Measurements from ENCODE around the gene KRTAP5-10. TPM values are rescaled to one million over a fixed set of nuclear protein-coding genes. Genes with fewer than 3 reads are reported as not detected.
"Not testable (repeated sequence)": the region's sequence is repeated elsewhere in the genome, so short reads cannot be mapped to it uniquely, and the experiment has no call there.

Gene KRTAP5-10
- total and polyA plus RNA-seq, 7 experiments from 2014 or later, result not detected

- ATAC-seq; H3K4me3 ChIP-seq (ENCODE audit: low read length); POLR2A ChIA-PET; H3K36me3 Mint-ChIP-seq; H3K27ac ChIP-seq (ENCODE audit: low read depth, low read length); intact Hi-C loops (cut with micrococcal nuclease); DNase-seq; H3K4me3 Mint-ChIP-seq; H3K36me3 ChIP-seq (ENCODE audit: control insufficient read depth in 2 of 3, insufficient read depth in 3 of 3, low read length in 3 of 3); H3K27ac Mint-ChIP-seq; H3K9me3 ChIP-seq (ENCODE audit: control insufficient read depth in 2 of 3, low read length in 3 of 3); H3K27me3 ChIP-seq (ENCODE audit: control insufficient read depth in 2 of 2, insufficient read depth in 2 of 2, low read length in 2 of 2); CTCF ChIA-PET; H3K4me1 Mint-ChIP-seq; H3K4me1 ChIP-seq (ENCODE audit: control insufficient read depth in 2 of 2, insufficient read depth in 2 of 2, low read length in 2 of 2): not testable (repeated sequence)
- peaks cover 0 to 17% (median 7%) of the 10 kb centered on the region in 5 donors for H3K27me3 Mint-ChIP-seq
- H3K9me3 Mint-ChIP-seq, result peaks cover 0 to 12% (median 7%) of the 10 kb centered on the region in 11 donors
These were observed 27.2 kb upstream of the KRTAP5-10 start, which contains the start of gene KRTAP5-8 for GRCh38 chr11:71537977-71538665. KRTAP5-8 (plus strand) TSS chr11:71538025; CDS start chr11:71538056, 31 bp downstream.

GRCh38 chr11:71538666-71538990 is 26.7 kb upstream of the KRTAP5-10 start:
- ChIA-PET CTCF (no interaction called here), POLR2A (no interaction called here)
- no peak overlapping the region for H3K4me3 ChIP-seq (ENCODE audit: low read length)
- no peaks in the 10 kb centered on the region for H3K9me3 ChIP-seq (ENCODE audit: control insufficient read depth in 2 of 3, low read length in 3 of 3)
- Mint-ChIP-seq H3K36me3 (peaks cover 0 to 8% (median 5%) of the 10 kb centered on the region in 5 donors), H3K4me3 (no peak overlapping the region), H3K4me1 (peaks cover 0 to 5% (median 0%) of the 10 kb centered on the region in 7 donors), H3K27ac (no peak overlapping the region), H3K27me3 (peaks cover 0 to 22% (median 7%) of the 10 kb centered on the region in 5 donors), H3K9me3 (peaks cover 0 to 12% (median 7%) of the 10 kb centered on the region in 11 donors)
- no peak for DNase-seq
- intact Hi-C loops (cut with micrococcal nuclease), result no loop called here
- H3K36me3 ChIP-seq (ENCODE audit: control insufficient read depth in 2 of 3, insufficient read depth in 3 of 3, low read length in 3 of 3), result no peaks in the 10 kb centered on the region
- no peak for ATAC-seq
- H3K27me3 ChIP-seq (ENCODE audit: control insufficient read depth in 2 of 2, insufficient read depth in 2 of 2, low read length in 2 of 2), result no peaks in the 10 kb centered on the region
- no peaks in the 10 kb centered on the region for H3K4me1 ChIP-seq (ENCODE audit: control insufficient read depth in 2 of 2, insufficient read depth in 2 of 2, low read length in 2 of 2)
- H3K27ac ChIP-seq (ENCODE audit: low read depth, low read length), result no peak overlapping the region

GRCh38 chr11:71539017-71539416 is 26.3 kb upstream of the KRTAP5-10 start:
- Mint-ChIP-seq H3K27me3 (peaks cover 0 to 23% (median 7%) of the 10 kb centered on the region in 5 donors), H3K4me1 (peaks cover 0 to 7% (median 0%) of the 10 kb centered on the region in 7 donors), H3K36me3 (peaks cover 0 to 8% (median 5%) of the 10 kb centered on the region in 5 donors), H3K4me3 (no peak overlapping the region), H3K9me3 (peaks cover 0 to 12% (median 7%) of the 10 kb centered on the region in 11 donors), H3K27ac (no peak overlapping the region)
- no peaks in the 10 kb centered on the region for H3K27me3 ChIP-seq (ENCODE audit: control insufficient read depth in 2 of 2, insufficient read depth in 2 of 2, low read length in 2 of 2)
- no peaks in the 10 kb centered on the region for H3K9me3 ChIP-seq (ENCODE audit: control insufficient read depth in 2 of 3, low read length in 3 of 3)
- DNase-seq, result no peak
- H3K4me1 ChIP-seq (ENCODE audit: control insufficient read depth in 2 of 2, insufficient read depth in 2 of 2, low read length in 2 of 2), result no peaks in the 10 kb centered on the region
- no peak for ATAC-seq
- intact Hi-C loops (cut with micrococcal nuclease), result no loop called here
- no peak overlapping the region for H3K4me3 ChIP-seq (ENCODE audit: low read length)
- H3K27ac ChIP-seq (ENCODE audit: low read depth, low read length), result no peak overlapping the region
- CTCF ChIA-PET, result no interaction called here
- no peaks in the 10 kb centered on the region for H3K36me3 ChIP-seq (ENCODE audit: control insufficient read depth in 2 of 3, insufficient read depth in 3 of 3, low read length in 3 of 3)
- POLR2A ChIA-PET, result no interaction called here

GRCh38 chr11:71539971-71540370 is 25.4 kb upstream of the KRTAP5-10 start:
- H3K4me1 ChIP-seq (ENCODE audit: control insufficient read depth in 2 of 2, insufficient read depth in 2 of 2, low read length in 2 of 2); H3K36me3 ChIP-seq (ENCODE audit: control insufficient read depth in 2 of 3, insufficient read depth in 3 of 3, low read length in 3 of 3); intact Hi-C loops (cut with micrococcal nuclease); DNase-seq; H3K27me3 ChIP-seq (ENCODE audit: control insufficient read depth in 2 of 2, insufficient read depth in 2 of 2, low read length in 2 of 2); H3K9me3 ChIP-seq (ENCODE audit: control insufficient read depth in 2 of 3, low read length in 3 of 3); POLR2A ChIA-PET; CTCF ChIA-PET; H3K36me3 Mint-ChIP-seq; H3K4me3 ChIP-seq (ENCODE audit: low read length); ATAC-seq; H3K27ac ChIP-seq (ENCODE audit: low read depth, low read length); H3K27ac Mint-ChIP-seq; H3K4me3 Mint-ChIP-seq: not testable (repeated sequence)
- Mint-ChIP-seq H3K27me3 (peaks cover 0 to 23% (median 7%) of the 10 kb centered on the region in 5 donors), H3K4me1 (peaks cover 0 to 11% (median 2%) of the 10 kb centered on the region in 7 donors), H3K9me3 (peaks cover 0 to 12% (median 7%) of the 10 kb centered on the region in 11 donors)

GRCh38 chr11:71540521-71541304 is 24.6 kb upstream of the KRTAP5-10 start:
- DNase-seq; H3K4me1 ChIP-seq (ENCODE audit: control insufficient read depth in 2 of 2, insufficient read depth in 2 of 2, low read length in 2 of 2); POLR2A ChIA-PET; H3K27me3 ChIP-seq (ENCODE audit: control insufficient read depth in 2 of 2, insufficient read depth in 2 of 2, low read length in 2 of 2); H3K27ac Mint-ChIP-seq; H3K9me3 ChIP-seq (ENCODE audit: control insufficient read depth in 2 of 3, low read length in 3 of 3); H3K36me3 Mint-ChIP-seq; CTCF ChIA-PET; H3K36me3 ChIP-seq (ENCODE audit: control insufficient read depth in 2 of 3, insufficient read depth in 3 of 3, low read length in 3 of 3); H3K4me3 ChIP-seq (ENCODE audit: low read length); ATAC-seq; H3K27ac ChIP-seq (ENCODE audit: low read depth, low read length); intact Hi-C loops (cut with micrococcal nuclease); H3K4me3 Mint-ChIP-seq: not testable (repeated sequence)
- Mint-ChIP-seq H3K4me1 (peaks cover 0 to 11% (median 2%) of the 10 kb centered on the region in 7 donors), H3K9me3 (peaks cover 0 to 12% (median 7%) of the 10 kb centered on the region in 11 donors), H3K27me3 (peaks cover 0 to 23% (median 11%) of the 10 kb centered on the region in 5 donors)

GRCh38 chr11:71542382-71542781 is 23.0 kb upstream of the KRTAP5-10 start:
- H3K4me3 Mint-ChIP-seq, result no peak overlapping the region

More at GRCh38 chr11:71542382-71542781, 23.0 kb upstream of the KRTAP5-10 start:
- Histone ChIP-seq H3K36me3 (ENCODE audit: control insufficient read depth in 2 of 3, insufficient read depth in 3 of 3, low read length in 3 of 3) (no peaks in the 10 kb centered on the region), H3K27ac (ENCODE audit: low read depth, low read length) (no peak overlapping the region), H3K4me1 (ENCODE audit: control insufficient read depth in 2 of 2, insufficient read depth in 2 of 2, low read length in 2 of 2) (no peaks in the 10 kb centered on the region), H3K27me3 (ENCODE audit: control insufficient read depth in 2 of 2, insufficient read depth in 2 of 2, low read length in 2 of 2) (no peaks in the 10 kb centered on the region), H3K4me3 (ENCODE audit: low read length) (no peak overlapping the region), H3K9me3 (ENCODE audit: control insufficient read depth in 2 of 3, low read length in 3 of 3) (no peaks in the 10 kb centered on the region)
- peaks cover 0 to 12% (median 9%) of the 10 kb centered on the region in 11 donors for H3K9me3 Mint-ChIP-seq
- ChIA-PET POLR2A (no interaction called here), CTCF (no interaction called here)
- no peak overlapping the region for H3K27ac Mint-ChIP-seq
- H3K4me1 Mint-ChIP-seq, result peaks cover 0 to 11% (median 2%) of the 10 kb centered on the region in 7 donors
- DNase-seq (no peak), ATAC-seq (no peak)
- intact Hi-C loops (cut with micrococcal nuclease), result no loop called here
- H3K27me3 Mint-ChIP-seq, result peaks cover 0 to 30% (median 12%) of the 10 kb centered on the region in 5 donors
- H3K36me3 Mint-ChIP-seq, result peaks cover 0 to 8% (median 5%) of the 10 kb centered on the region in 5 donors

Data from naive thymus-derived CD4-positive, alpha-beta T cell (primary cell).